CD14-positive monocyte (primary cell): Measurements from ENCODE around the gene FOXK2. TPM values are rescaled to one million over a fixed set of nuclear protein-coding genes. Genes with fewer than 3 reads are reported as not detected.

Source experiments
- DNase-seq, 3 donors: peaks; one replicate each; pipeline ENCODE4 v3.0.0-alpha.2; 2011 to 2022
- H2AFZ ChIP-seq: 2 replicates; pipeline ENCODE4 v1.6.0; 2012; ENCODE audit warnings: mild to moderate bottlenecking, low read depth, low read length, inconsistent platforms; ENCODE audit not compliant: insufficient read depth, poor library complexity, severe bottlenecking
- H3K27ac ChIP-seq, 2 donors: 1 replicate in 1 of 2; 2 replicates in 1 of 2; pipeline ENCODE4 v1.5.1; 2012 to 2013; ENCODE audit warnings: low read length in 2 of 2, control low read depth in 1 of 2, inconsistent platforms in 1 of 2, low read depth in 1 of 2, mild to moderate bottlenecking in 1 of 2
- H3K27me3 ChIP-seq, 2 donors: one replicate each; pipeline versions ENCODE4 v1.6.0 to v1.6.1; 2011 to 2013; ENCODE audit warnings: low read length in 2 of 2; ENCODE audit not compliant: control insufficient read depth in 2 of 2, insufficient read depth in 2 of 2
- H3K36me3 ChIP-seq, 2 donors: replicated peaks in 1 of 2; 1 replicate in 1 of 2; 2 replicates in 1 of 2; pipeline versions ENCODE4 v1.5.1 to v1.6.1; 2012 to 2013; ENCODE audit warnings: low read length in 2 of 2, control low read depth in 1 of 2, inconsistent platforms in 1 of 2, mild to moderate bottlenecking in 1 of 2; ENCODE audit not compliant: insufficient read depth in 2 of 2, control insufficient read depth in 1 of 2
- H3K4me1 ChIP-seq, 2 donors: 1 replicate in 1 of 2; 2 replicates in 1 of 2; pipeline versions ENCODE4 v1.5.1 to v1.6.1; 2012 to 2013; ENCODE audit warnings: low read length in 2 of 2, control low read depth in 1 of 2, inconsistent platforms in 1 of 2, mild to moderate bottlenecking in 1 of 2, moderate library complexity in 1 of 2; ENCODE audit not compliant: insufficient read depth in 2 of 2, control insufficient read depth in 1 of 2
- H3K4me2 ChIP-seq: replicated peaks from 2 replicates; pipeline ENCODE3; 2012; ENCODE audit warnings: low read length, moderate library complexity, mild to moderate bottlenecking; ENCODE audit not compliant: poor library complexity, severe bottlenecking; ENCODE audit errors: extremely low read depth
- H3K4me3 ChIP-seq, 3 experiments: fragments of 200-600 bp in 1 of 3; sonication (generic) in 1 of 3; replicated peaks in 1 of 3; 1 replicate in 2 of 3; 2 replicates in 1 of 3; pipeline ENCODE4 v1.5.1; 2011 to 2013; ENCODE audit warnings: low read length in 3 of 3, mild to moderate bottlenecking in 3 of 3, control low read depth in 2 of 3, low read depth in 2 of 3, inconsistent platforms in 1 of 3, moderate library complexity in 1 of 3
- H3K79me2 ChIP-seq: 2 replicates; pipeline ENCODE4 v1.6.0; 2012; ENCODE audit warnings: mild to moderate bottlenecking, control low read depth, inconsistent platforms, low read length, moderate library complexity; ENCODE audit not compliant: insufficient read depth
- H3K9ac ChIP-seq: 2 replicates; pipeline ENCODE4 v1.6.0; 2017; ENCODE audit warnings: low read length, mild to moderate bottlenecking; ENCODE audit not compliant: insufficient read depth, poor library complexity, severe bottlenecking
- H3K9me3 ChIP-seq, 2 donors: replicated peaks in 1 of 2; 1 replicate in 1 of 2; 2 replicates in 1 of 2; pipeline versions ENCODE4 v1.5.1 to v1.6.1; 2012 to 2013; ENCODE audit warnings: low read length in 2 of 2, control low read depth in 1 of 2; ENCODE audit not compliant: control insufficient read depth in 1 of 2, insufficient read depth in 1 of 2
- H4K20me1 ChIP-seq: 2 replicates; pipeline ENCODE4 v1.6.0; 2012; ENCODE audit warnings: mild to moderate bottlenecking, low read length, control low read depth, moderate library complexity; ENCODE audit not compliant: insufficient read depth
- H3K27ac Mint-ChIP-seq, 7 donors: one replicate each; pipeline ENCODE4 v1.8.0; 2020; ENCODE audit warnings: mild to moderate bottlenecking in 7 of 7, mixed read lengths in 7 of 7, moderate library complexity in 6 of 7, inconsistent platforms in 2 of 7
- H3K27me3 Mint-ChIP-seq, 3 donors: one replicate each; pipeline ENCODE4 v1.8.0; 2021 to 2022; ENCODE audit warnings: low read depth in 3 of 3, mild to moderate bottlenecking in 3 of 3, mixed read lengths in 3 of 3, moderate library complexity in 3 of 3, inconsistent platforms in 1 of 3
- H3K36me3 Mint-ChIP-seq, 2 donors: one replicate each; pipeline ENCODE4 v1.8.0; 2020; ENCODE audit warnings: mixed read lengths in 2 of 2, inconsistent platforms in 1 of 2, mild to moderate bottlenecking in 1 of 2
- H3K4me1 Mint-ChIP-seq: one replicate; pipeline ENCODE4 v1.8.0; 2020; ENCODE audit warnings: mild to moderate bottlenecking, mixed read lengths
- H3K4me3 Mint-ChIP-seq, 2 donors: one replicate each; pipeline ENCODE4 v1.8.0; 2020; ENCODE audit warnings: mild to moderate bottlenecking in 2 of 2, mixed read lengths in 2 of 2, moderate library complexity in 1 of 2
- H3K9me3 Mint-ChIP-seq, 7 donors: one replicate each; pipeline ENCODE4 v1.8.0; 2020 to 2022; ENCODE audit warnings: mixed read lengths in 7 of 7, mild to moderate bottlenecking in 6 of 7, moderate library complexity in 6 of 7, inconsistent platforms in 2 of 7
- CTCF ChIP-seq: fragments of 200-600 bp; IDR thresholded peaks from one replicate; pipeline ENCODE4 v1.8.0; 2022; ENCODE audit warnings: antibody characterized with exemption, mild to moderate bottlenecking
- WGBS: methylation state at CpG from one replicate; pipeline ENCODE4 v1.1.5; 2013; ENCODE audit warnings: missing lambda C conversion rate; ENCODE audit not compliant: insufficient coverage; 5-methylcytosine and 5-hydroxymethylcytosine counted together
- intact Hi-C, 2 donors: fragments of 100-400 bp; cut with micrococcal nuclease; formaldehyde crosslinking; loops; one replicate each; pipeline versions ENCODE4 v1.15.0 to v1.15.1; 2023
- polyA plus RNA-seq, 3 donors: library from polyadenylated mRNA; depleted of rRNA in 1 of 3; unstranded in 2 of 3; stranded (reverse) in 1 of 3; fragments of 300-500 nt in 2 of 3; fragments of >200 nt in 1 of 3; fragmentation: Illumina TruSeq in 2 of 3; gene quantifications; 1 replicate in 2 of 3; 2 replicates in 1 of 3; pipeline ENCODE4 v1.2.3, GENCODE V29; 2012 to 2021

The FOXK2 gene
- polyA plus RNA-seq, 3 donors: 3.5 to 18.4 (median 4.7) TPM

- Histone ChIP-seq H3K27me3 (no peaks in the 10 kb centered on the region), H3K27ac (no peak overlapping the region), H3K9me3 (no peaks in the 10 kb centered on the region), H4K20me1 (peaks cover 82% of the 10 kb centered on the region), H3K4me3 (no peak overlapping the region), H3K4me2 (no peak overlapping the region), H3K79me2 (peaks cover 85% of the 10 kb centered on the region), H3K9ac (no peak overlapping the region), H3K36me3 (peaks cover 3 to 11% of the 10 kb centered on the region in 2 donors), H3K4me1 (peaks cover 7 to 8% of the 10 kb centered on the region in 2 donors), H2AFZ (no peak overlapping the region)
- no peak overlapping the region for H3K27ac Mint-ChIP-seq
- WGBS: 86% methylated on average over 7 of the region's 11 CpGs
- intact Hi-C loops: loop anchor here in 1 of 2 donors (5.0 to 10.0 kb wide), 2 partner anchors 65 to 202 kb away; partner anchors contain the start of gene TEX19
- H3K4me3 Mint-ChIP-seq: no peak overlapping the region
- H3K9me3 Mint-ChIP-seq: no peaks in the 10 kb centered on the region
- peaks cover 8 to 22% of the 10 kb centered on the region in 2 donors for H3K36me3 Mint-ChIP-seq
- H3K27me3 Mint-ChIP-seq: no peaks in the 10 kb centered on the region
- TF ChIP-seq CTCF: no peak
- DNase-seq: no peak
- H3K4me1 Mint-ChIP-seq: peaks cover 11% of the 10 kb centered on the region
Observed at GRCh38 chr17:82559566-82560251, 40.2 kb downstream of the FOXK2 start.

GRCh38 chr17:82560252-82560642 is 40.7 kb downstream of the FOXK2 start:
- Histone ChIP-seq H3K27ac (no peak overlapping the region), H3K4me1 (peaks cover 2% of the 10 kb centered on the region in 2 donors), H3K27me3 (no peaks in the 10 kb centered on the region), H3K9ac (no peak overlapping the region), H3K4me3 (no peak overlapping the region), H4K20me1 (peaks cover 77% of the 10 kb centered on the region), H3K36me3 (peaks cover 6 to 16% of the 10 kb centered on the region in 2 donors), H3K4me2 (no peak overlapping the region), H3K79me2 (peaks cover 80% of the 10 kb centered on the region), H2AFZ (no peak overlapping the region), H3K9me3 (no peaks in the 10 kb centered on the region)
- 100% methylated on average over 9 of the region's 15 CpGs for WGBS
- Mint-ChIP-seq H3K9me3 (no peaks in the 10 kb centered on the region), H3K36me3 (peaks cover 12 to 28% of the 10 kb centered on the region in 2 donors), H3K27ac (no peak overlapping the region), H3K4me3 (no peak overlapping the region), H3K27me3 (no peaks in the 10 kb centered on the region), H3K4me1 (peaks cover 8% of the 10 kb centered on the region)
- no peak for DNase-seq
- no peak for TF ChIP-seq CTCF
- intact Hi-C loops: loop anchor here in 1 of 2 donors (5.0 kb wide), 1 partner anchor 203 kb away; the partner anchor contains the start of gene TEX19
